Natural killer cell treated with Interleukin-12 subunit alpha and Interleukin-12 subunit beta and Interleukin-15 and Interleukin-18, amount 100 ng/mL, for 72 hours (primary cell): ENCODE results near the gene COL20A1. TPM values are rescaled to one million over a fixed set of nuclear protein-coding genes. Genes with fewer than 3 reads are reported as not detected.

Experiments used
- ATAC-seq, 2 donors: fragments of 150-1000 bp; cut with Tn5 transposase in 1 of 2; sonication (Bioruptor Pico), chemical (Tn5 transposase) in 1 of 2; 2 replicates each; pipeline ENCODE4 v1.10.0; 2021
- DNase-seq: peaks from one replicate; pipeline ENCODE4 v3.0.0; 2022; ENCODE audit warnings: low spot score
- H3K27ac Mint-ChIP-seq, 2 donors: 1 replicate in 1 of 2; 2 replicates in 1 of 2; pipeline ENCODE4 v1.8.0; 2022; ENCODE audit warnings: mixed read lengths in 2 of 2, mild to moderate bottlenecking in 1 of 2, moderate library complexity in 1 of 2
- H3K27me3 Mint-ChIP-seq, 2 donors: 1 replicate in 1 of 2; 2 replicates in 1 of 2; pipeline ENCODE4 v1.8.0; 2022; ENCODE audit warnings: mixed read lengths in 2 of 2
- H3K36me3 Mint-ChIP-seq: one replicate; pipeline ENCODE4 v1.8.0; 2022; ENCODE audit warnings: mixed read lengths
- H3K4me1 Mint-ChIP-seq, 2 donors: 1 replicate in 1 of 2; 2 replicates in 1 of 2; pipeline ENCODE4 v1.8.0; 2022; ENCODE audit warnings: low read depth in 2 of 2, mixed read lengths in 2 of 2, mild to moderate bottlenecking in 1 of 2
- H3K4me3 Mint-ChIP-seq: one replicate; pipeline ENCODE4 v1.8.0; 2022; ENCODE audit warnings: mixed read lengths
- H3K9me3 Mint-ChIP-seq: 2 replicates; pipeline ENCODE4 v1.8.0; 2022; ENCODE audit warnings: mixed read lengths
- total RNA-seq, 2 donors: library from RNA; stranded (reverse); gene quantifications; one replicate each; pipeline ENCODE4 v1.2.3, GENCODE V29; 2022

COL20A1 gene
- total RNA-seq, 2 donors from 2014 or later = not detected

DNA sequence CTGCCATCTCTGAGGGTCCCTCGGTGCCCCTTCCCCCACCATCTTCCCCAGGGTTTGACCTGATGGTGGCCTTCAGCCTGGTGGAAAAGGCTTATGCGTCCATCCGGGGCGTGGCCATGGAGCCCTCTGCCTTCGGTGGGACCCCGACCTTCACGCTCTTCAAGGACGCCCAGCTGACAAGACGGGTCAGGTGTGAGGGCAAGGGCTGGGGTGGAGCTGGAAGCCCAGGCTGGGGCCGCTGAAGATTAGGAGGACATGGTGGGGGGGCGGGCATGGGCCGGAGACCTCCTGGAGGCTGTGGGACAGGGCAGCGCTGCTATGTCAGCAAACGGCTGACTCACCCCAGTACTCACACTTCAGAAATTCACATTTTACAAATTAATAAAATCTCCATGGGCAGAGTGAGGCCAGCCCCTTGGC, 23.5 kb downstream of the COL20A1 start:
- H3K9me3 Mint-ChIP-seq = no peaks in the 10 kb centered on the region
- ATAC-seq = no peak
- no peak overlapping the region for H3K27ac Mint-ChIP-seq
- no peaks in the 10 kb centered on the region for H3K36me3 Mint-ChIP-seq
- H3K27me3 Mint-ChIP-seq = no peaks in the 10 kb centered on the region
- peak; percentile 22 for DNase-seq
- H3K4me3 Mint-ChIP-seq = no peak overlapping the region
- no peaks in the 10 kb centered on the region for H3K4me1 Mint-ChIP-seq

GRCh38 chr20:63317061-63317460, 24.1 kb downstream of the COL20A1 start:
- no peak overlapping the region for H3K27ac Mint-ChIP-seq
- H3K4me1 Mint-ChIP-seq = no peaks in the 10 kb centered on the region
- H3K4me3 Mint-ChIP-seq = no peak overlapping the region
- no peaks in the 10 kb centered on the region for H3K36me3 Mint-ChIP-seq
- H3K27me3 Mint-ChIP-seq = no peaks in the 10 kb centered on the region
- DNase-seq (peak; percentile 41), ATAC-seq (no peak)
- H3K9me3 Mint-ChIP-seq = no peaks in the 10 kb centered on the region

GRCh38 chr20:63317601-63318291, 24.8 kb downstream of the COL20A1 start:
- Mint-ChIP-seq H3K9me3 (no peaks in the 10 kb centered on the region), H3K4me1 (no peaks in the 10 kb centered on the region), H3K27me3 (no peaks in the 10 kb centered on the region), H3K36me3 (no peaks in the 10 kb centered on the region), H3K4me3 (no peak overlapping the region), H3K27ac (no peak overlapping the region)
- DNase-seq = peak; percentile 56
- no peak for ATAC-seq

DNA sequence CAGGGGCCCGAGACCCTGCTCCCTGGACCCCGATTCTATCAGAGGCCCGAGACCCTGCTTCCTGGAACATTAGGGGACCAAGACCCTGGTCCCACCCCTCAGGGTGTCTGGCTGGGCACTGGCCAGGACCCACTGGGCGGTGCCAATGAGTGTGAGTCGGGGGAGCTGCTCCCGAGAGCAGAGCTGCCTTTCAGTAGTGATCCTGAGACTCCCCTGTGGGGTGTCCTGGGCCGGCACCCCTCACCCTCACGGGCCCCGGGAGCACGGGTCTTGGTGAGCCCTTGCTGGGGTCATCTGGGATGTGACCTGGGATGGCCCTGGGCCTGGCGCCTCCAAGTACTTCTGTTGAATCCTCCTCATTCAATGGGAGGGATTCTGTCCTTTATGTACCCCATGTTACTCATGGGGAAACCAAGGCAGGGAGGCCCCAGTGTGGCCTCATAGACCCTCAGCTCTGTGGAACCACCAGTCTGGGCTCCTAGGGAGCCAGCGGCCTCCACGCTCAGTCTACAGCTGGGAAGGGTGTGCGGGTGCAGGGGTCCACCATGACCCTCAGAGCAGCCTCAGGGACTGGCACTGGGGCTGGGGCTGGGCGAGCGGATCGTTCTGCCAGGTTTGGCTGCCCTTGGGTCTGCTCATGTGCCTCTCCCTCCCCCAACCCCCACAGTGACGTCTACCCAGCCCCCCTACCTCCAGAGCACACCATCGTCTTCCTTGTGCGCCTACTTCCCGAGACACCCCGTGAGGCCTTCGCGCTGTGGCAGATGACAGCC, 25.6 kb downstream of the COL20A1 start:
- Mint-ChIP-seq H3K27ac (no peak overlapping the region), H3K36me3 (no peaks in the 10 kb centered on the region), H3K4me1 (no peaks in the 10 kb centered on the region), H3K4me3 (no peak overlapping the region), H3K27me3 (peaks cover 3 to 7% of the 10 kb centered on the region in 2 donors), H3K9me3 (no peaks in the 10 kb centered on the region)
- DNase-seq (peak; percentile 37), ATAC-seq (no peak)

DNA sequence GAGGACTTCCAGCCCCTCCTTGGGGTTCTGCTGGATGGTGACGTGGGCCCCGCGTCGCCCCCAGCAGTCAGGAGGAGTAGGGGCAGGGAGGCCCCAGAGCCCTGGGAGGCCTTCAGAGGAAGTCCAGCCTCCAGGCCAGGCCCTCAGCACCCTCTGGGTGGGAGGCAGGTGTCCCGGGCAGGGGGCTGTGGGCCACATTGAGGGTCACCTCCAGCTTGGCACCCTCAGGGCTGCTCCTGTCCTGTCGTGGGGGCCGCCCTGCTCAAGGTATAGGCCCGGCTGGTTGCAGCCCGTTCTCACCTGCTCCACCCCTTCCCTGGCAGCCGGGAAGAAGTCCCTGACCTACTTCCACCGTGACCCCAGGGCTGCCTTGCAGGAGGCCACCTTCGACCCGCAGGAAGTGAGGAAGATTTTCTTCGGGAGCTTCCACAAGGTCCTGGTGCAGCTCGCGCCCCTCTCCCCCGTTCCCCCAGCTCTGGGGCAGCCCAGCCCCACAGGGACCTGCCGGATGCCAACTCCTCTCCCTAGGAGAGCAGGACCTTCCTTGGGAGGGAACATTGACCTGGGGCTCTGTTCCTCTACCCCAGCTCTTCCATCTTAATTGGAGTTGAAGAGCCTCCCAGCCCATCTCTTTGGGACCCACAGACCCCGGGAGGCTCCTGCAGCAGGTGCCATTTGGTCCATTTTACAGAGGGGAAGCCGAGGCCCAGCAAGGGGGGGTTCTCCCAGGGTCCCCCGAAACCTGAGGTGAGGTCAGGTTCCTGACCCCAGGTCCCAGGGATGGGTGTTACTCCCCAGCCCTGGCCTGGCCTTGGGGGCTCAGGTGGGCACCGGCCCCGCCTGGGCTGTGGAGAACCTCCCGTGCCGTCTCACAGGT, 26.4 kb downstream of the COL20A1 start:
- Mint-ChIP-seq H3K27ac (no peak overlapping the region), H3K4me1 (no peaks in the 10 kb centered on the region), H3K9me3 (no peaks in the 10 kb centered on the region), H3K4me3 (no peak overlapping the region), H3K36me3 (no peaks in the 10 kb centered on the region), H3K27me3 (peaks cover 9 to 14% of the 10 kb centered on the region in 2 donors)
- ATAC-seq (no peak), DNase-seq (peak; percentile 41)

DNA sequence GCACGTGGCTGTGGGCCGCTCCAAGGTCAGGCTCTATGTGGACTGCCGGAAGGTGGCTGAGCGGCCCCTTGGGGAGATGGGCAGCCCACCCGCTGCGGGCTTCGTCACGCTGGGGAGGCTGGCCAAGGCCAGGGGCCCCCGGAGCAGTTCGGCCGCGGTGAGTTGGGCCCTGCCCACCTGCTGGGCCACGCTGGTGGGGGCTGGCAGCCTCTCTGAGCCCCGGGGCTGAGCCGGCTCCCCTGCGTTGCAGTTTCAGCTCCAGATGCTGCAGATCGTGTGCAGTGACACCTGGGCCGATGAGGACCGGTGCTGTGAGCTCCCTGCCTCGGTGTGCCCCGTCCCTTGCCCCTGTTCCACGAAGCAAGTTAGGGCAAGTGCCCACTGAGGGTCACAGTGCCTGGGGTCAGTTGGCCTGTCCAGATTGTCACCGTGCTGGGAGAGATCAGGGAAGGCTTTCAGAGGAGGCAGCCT, 27.1 kb downstream of the COL20A1 start:
- H3K4me3 Mint-ChIP-seq = no peak overlapping the region
- peaks cover 9 to 14% of the 10 kb centered on the region in 2 donors for H3K27me3 Mint-ChIP-seq
- no peak overlapping the region for H3K27ac Mint-ChIP-seq
- DNase-seq (peak; percentile 54), ATAC-seq (peak in 1 of 2 donors; percentile 21)
- no peaks in the 10 kb centered on the region for H3K4me1 Mint-ChIP-seq
- no peaks in the 10 kb centered on the region for H3K9me3 Mint-ChIP-seq
- H3K36me3 Mint-ChIP-seq = no peaks in the 10 kb centered on the region

GRCh38 chr20:63320616-63321147, 27.7 kb downstream of the COL20A1 start:
- H3K9me3 Mint-ChIP-seq = no peaks in the 10 kb centered on the region
- H3K36me3 Mint-ChIP-seq = no peaks in the 10 kb centered on the region
- H3K4me3 Mint-ChIP-seq = no peak overlapping the region
- no peak overlapping the region for H3K27ac Mint-ChIP-seq
- H3K4me1 Mint-ChIP-seq = no peaks in the 10 kb centered on the region
- no peak for ATAC-seq
- peaks cover 9 to 14% of the 10 kb centered on the region in 2 donors for H3K27me3 Mint-ChIP-seq
- peak; percentile 37 for DNase-seq

- Mint-ChIP-seq H3K4me1 (no peaks in the 10 kb centered on the region), H3K27me3 (peaks cover 9 to 14% of the 10 kb centered on the region in 2 donors), H3K9me3 (no peaks in the 10 kb centered on the region), H3K4me3 (no peak overlapping the region), H3K36me3 (no peaks in the 10 kb centered on the region), H3K27ac (no peak overlapping the region)
- DNase-seq (peak; percentile 49), ATAC-seq (no peak)
Measured at GRCh38 chr20:63321148-63321831, 28.3 kb downstream of the COL20A1 start.

- H3K4me3 Mint-ChIP-seq = no peak overlapping the region
- H3K27ac Mint-ChIP-seq = no peak overlapping the region
- no peaks in the 10 kb centered on the region for H3K9me3 Mint-ChIP-seq
- H3K27me3 Mint-ChIP-seq = peaks cover 9 to 14% of the 10 kb centered on the region in 2 donors
- no peak for ATAC-seq
- H3K4me1 Mint-ChIP-seq = peaks cover 0 to 4% of the 10 kb centered on the region in 2 donors
- no peaks in the 10 kb centered on the region for H3K36me3 Mint-ChIP-seq
- DNase-seq = peak; percentile 56
Measured at GRCh38 chr20:63322146-63322932, 29.4 kb downstream of the COL20A1 start.

DNA sequence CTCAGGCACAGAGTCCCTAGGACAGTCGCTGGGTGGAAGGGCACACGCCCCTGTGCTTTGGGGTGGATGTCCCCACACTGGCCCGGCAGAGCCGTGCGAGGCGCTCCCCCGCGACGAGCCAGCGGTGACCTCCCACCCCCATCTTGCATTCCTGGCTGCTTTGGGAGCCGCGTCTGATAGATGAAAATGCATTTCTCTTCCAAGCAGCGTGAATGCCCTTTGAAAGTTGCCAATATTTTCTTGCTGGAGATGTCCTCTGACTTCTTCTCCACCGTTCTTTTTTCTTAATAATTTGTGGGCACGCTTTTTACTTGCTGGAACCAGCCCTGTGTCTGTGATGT, 29.9 kb downstream of the COL20A1 start:
- DNase-seq (peak; percentile 44), ATAC-seq (no peak)
- Mint-ChIP-seq H3K4me3 (no peak overlapping the region), H3K36me3 (no peaks in the 10 kb centered on the region), H3K27ac (no peak overlapping the region), H3K27me3 (peaks cover 9 to 14% of the 10 kb centered on the region in 2 donors), H3K9me3 (no peaks in the 10 kb centered on the region), H3K4me1 (peaks cover 0 to 4% of the 10 kb centered on the region in 2 donors)

DNA sequence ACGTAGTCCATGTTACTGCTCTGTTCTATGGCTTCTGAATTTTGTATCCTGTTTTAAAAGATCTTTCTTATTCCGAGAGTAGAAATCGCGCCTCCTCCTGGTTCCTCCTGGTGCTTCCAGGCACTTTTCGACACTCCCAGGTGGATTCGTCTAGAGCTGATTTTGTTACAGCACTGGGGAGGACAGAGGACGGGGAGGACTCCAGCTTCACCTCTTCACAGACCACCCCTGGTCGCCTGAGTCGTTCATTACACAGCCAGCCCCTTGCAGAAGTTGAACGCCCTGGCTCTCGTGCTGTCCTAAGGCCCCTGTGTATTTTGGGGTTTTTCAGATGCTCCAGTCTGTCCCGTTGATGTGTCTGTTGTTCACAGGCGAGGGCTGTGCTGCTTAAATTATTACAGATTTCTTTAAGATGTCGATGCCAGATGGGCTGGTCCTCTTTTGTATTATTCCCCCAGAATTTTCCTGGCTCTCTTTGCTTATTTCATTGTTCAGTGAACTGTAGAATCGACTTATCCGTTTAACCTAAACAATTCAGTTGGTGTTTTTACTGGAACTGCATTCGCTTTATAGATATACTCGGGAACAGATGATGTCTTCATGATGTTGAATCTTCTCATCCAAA, 30.5 kb downstream of the COL20A1 start:
- H3K27ac Mint-ChIP-seq = no peak overlapping the region
- H3K4me1 Mint-ChIP-seq = peaks cover 0 to 4% of the 10 kb centered on the region in 2 donors

DNA sequence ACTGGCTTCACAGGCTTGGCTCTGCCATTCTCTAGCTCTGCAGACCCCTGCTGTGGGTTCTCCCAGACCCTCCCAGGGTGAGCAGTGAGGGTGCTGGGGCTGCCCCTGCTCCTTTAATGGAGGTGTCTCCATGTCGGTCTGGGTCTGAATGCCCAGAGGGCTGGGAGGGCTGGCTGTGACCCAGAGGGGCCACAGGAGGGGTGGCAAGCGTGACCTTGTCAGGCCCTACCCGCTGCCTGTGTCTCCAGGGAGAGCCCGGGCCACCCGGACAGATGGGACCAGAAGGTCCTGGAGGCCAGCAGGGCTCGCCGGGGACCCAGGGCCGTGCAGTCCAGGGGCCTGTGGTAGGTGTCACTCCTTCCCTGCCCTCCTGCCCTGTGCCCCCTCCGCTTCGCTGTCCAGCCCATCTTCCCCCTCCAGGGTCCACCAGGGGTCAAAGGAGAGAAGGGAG, 32.1 kb downstream of the COL20A1 start:
- DNase-seq (peak; percentile 56), ATAC-seq (no peak)
- Mint-ChIP-seq H3K27ac (no peak overlapping the region), H3K9me3 (no peaks in the 10 kb centered on the region), H3K4me3 (no peak overlapping the region), H3K27me3 (peaks cover 9 to 14% of the 10 kb centered on the region in 2 donors), H3K36me3 (no peaks in the 10 kb centered on the region), H3K4me1 (peaks cover 0 to 4% of the 10 kb centered on the region in 2 donors)

More for the DNA sequence above, 30.5 kb downstream of the COL20A1 start:
- H3K36me3 Mint-ChIP-seq = no peaks in the 10 kb centered on the region
- no peaks in the 10 kb centered on the region for H3K9me3 Mint-ChIP-seq
- no peak overlapping the region for H3K4me3 Mint-ChIP-seq
- DNase-seq = peak; percentile 15
- no peak for ATAC-seq
- peaks cover 9 to 14% of the 10 kb centered on the region in 2 donors for H3K27me3 Mint-ChIP-seq
